Suppressor macrophage treated with lipopolysaccharide for 4 hours (primary cell): ENCODE data around the gene ACSF2.

Source experiments
- DNase-seq: peaks from one replicate; pipeline ENCODE4 v3.0.0-alpha.2; 2020

ACSF2 gene

DNA sequence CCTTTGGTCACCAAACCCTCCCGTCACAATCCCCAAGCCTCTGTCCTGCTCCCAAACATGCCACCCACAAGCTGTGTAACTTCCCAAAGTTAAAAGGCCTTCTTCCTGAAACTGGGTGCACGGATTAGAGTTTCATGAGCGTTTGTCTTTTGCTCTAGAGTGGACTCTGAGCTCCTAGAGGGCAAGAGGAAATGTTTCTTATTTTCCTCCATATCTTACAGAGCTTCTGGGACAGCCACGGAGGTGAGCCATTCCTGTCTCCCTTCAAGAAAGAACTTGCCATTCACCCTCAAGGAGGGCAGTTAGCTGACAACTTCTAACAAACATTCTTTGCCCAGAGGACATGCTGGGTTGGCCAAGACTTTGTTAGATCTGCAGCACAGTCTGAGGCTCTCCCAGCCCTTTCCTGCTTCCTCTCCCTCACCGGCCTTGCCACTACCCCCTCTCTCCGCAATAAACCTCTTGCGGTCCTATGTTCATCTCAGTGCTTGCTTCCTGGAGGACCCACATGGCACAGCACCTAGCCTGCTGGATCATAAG is 79.6 kb downstream of the ACSF2 start:
- DNase-seq = peak; percentile 19

DNA sequence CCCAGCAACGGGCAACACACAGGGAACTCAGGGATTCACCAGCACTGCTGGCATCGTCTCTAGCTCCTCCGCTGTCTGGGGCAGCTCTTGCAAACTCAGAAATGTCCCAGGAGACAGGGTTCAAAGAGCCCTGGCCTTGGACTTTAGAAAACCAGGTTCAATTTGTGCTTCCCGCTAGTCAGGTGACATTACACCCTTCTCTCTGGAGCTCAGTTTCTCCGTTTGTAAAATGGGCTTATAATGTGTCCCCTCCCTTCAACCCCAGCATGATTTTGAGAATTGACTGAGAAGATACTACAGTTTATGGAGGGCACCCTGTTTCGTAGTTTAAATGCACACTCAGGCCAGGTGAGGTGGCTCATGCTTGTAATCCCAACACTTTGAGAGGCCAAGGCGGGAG is 80.3 kb downstream of the ACSF2 start:
- no peak for DNase-seq

DNA sequence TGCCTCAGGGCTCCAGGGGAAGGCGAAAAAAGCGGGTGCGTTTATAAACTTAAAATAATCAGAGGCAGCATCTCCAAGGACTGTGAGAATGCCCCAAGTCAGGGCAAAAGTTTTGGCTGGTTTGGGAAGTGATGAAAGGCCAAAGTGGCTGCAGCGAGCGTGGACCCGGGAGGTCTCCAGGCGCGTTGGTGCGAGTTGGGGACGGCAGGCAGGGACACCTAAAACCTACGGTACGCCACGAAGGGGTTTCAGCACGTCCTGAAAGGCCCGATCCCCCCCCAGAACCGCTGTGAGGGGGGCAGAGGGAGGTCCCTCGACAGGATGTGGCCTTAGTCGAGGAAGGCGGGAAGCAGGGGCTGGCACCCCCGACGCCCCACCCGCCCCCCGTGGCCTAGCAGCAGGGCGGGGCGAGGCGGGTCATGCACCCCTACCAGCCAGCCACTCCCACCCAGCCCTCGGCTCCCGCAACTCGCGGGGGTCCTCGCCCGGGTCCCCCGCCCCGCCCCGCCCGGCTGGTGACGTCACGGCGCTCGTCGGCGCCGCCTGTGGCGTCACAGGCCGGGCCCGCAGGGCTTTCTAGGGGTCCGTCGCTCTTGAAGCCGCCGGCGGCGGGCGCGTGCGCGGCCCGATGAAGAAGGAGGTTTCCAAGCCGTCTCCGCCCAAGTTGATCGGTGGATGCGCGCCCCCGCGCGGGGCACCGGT is 82.0 kb downstream of the ACSF2 start, which contains the start of gene MYCBPAP:
MYCBPAP (plus strand) TSS at position 569 of the 702 bp plus-strand sequence. CDS start 236 bp downstream, outside the sequence.
- DNase-seq = peak; percentile 72

DNA sequence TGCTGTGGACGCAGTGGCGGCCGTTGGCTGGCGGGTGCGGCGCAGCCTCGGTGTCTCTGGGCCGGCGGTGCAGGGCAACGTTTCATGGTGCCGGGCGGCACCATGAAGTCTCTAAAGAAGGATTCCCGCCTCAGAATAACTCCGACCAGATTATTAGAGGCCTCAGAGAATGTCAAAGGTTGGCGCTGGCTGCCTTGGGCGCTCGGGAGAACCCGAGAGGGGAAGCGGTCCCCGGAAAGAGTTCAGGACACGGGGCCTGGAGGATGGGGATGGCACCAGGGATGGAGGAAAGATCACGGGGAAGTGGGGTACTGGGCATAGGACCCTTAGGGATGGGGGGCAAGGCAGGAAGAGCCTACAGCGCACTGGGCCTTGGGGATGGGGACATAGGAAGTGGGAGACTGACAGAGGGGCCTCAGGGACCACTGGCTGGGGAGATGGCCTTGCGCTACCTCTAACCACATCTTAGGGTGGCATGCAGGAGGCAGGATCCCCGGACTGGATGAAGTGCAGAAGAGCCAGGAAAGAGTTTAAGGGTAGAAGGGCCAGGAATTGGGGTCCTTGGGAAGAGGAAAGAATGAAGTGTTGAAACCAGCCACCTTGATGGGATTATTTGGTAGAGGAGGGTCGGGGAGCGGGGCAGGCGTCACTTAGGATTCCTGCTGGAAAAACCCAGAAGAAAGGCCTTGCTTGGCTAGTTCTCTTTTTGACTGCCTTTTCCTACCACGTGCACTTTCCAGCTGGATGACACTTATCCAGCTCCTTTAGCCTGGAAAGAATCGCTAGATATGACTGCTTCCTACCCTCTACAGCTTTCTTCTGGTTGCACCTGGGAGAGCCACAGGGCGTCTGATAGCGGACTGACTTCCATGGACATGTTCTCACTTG is 82.8 kb downstream of the ACSF2 start:
- DNase-seq = no peak

DNA sequence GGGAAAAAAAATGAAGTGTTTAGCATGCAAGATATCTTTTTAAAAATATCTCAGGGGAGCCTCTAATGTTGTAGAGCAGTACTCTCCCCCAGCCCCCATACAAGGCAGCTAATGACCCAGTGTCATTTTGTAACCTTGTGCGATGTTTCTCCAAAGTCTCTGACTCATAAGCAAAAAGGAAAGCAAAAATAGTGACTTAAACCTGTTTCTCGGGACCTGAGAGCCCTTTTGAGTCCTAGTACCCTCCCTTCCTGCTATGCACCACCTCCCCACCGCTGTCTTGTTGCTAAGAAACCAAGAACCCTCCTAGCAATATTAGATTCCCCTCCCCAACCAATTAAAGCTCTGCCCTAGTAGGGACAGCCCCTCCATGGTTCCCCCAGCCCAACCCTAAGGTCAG is 85.0 kb downstream of the ACSF2 start:
- peak; percentile 56 for DNase-seq

DNA sequence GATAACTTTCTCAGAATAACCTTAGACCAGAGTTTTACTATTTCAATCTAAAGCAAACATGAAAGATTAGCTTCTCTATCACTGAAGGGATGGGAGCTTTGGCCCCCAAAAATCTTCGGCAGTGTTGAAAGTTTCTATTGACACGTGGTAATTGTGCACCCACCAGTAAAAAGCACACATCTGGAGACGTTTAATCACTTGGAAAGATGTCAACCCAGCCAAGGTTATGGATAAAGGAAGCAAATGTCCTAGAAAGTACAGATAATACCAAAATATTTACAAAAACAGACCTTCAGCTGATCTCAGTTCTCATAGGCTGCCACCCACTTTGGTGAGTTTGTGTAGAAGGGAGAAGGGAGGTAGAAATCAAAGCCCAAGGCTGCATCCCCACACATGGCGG is 87.5 kb downstream of the ACSF2 start:
- no peak for DNase-seq

DNA sequence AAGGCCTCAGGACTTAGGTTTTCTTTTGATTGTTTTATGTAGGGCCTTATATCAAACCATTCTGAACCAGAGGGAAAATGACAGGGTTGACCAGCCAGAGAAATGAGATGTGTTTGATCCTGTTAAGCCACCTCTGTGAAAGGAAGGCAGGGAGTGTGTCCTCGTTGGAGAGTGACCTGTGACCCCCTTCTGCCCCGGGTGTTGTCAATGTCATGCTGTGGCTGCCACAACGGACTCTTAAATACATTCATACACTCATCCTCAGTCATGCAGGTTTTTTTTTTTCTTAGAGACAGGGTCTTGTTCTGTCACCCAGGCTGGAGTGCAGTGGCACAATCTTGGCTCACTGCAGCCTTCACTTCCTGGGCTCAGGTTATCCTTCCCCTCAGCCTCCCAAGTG is 88.4 kb downstream of the ACSF2 start:
- no peak for DNase-seq

DNA sequence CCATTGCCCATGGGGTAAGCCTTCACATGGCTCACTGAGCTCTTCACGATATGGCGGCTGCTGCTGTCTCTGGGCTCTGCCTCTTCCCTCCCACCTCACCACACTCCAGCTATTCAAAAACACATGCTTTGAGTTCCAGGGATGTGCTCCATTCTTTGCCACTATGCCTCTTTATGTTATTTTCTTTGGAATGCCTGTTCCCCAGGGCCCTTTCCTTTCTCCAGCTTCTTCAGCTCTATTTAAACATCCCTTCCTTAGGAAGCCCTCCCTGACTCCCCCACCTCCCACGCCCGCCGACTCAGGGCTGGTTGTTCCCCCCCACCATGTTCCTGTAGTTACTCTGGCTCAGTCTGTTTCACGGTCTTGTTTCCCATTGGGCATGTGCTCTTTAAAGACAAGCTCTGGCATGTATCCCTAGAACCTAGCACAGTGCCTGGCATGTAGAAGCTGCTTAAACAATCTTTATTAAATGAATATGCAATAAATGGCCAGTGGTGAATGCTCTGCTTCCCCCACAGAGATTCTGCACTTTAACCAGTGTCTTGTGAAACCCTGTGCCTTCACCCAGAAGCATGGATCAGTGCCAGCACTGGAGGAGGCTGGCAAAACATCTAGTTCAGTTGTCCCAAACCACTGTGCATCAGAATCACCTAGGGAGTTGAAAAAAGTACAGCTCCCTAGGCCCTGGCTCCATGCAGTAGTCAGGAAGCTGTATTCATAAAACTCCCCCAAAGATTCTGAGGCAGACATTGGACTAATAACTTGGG is 89.1 kb downstream of the ACSF2 start:
- DNase-seq = no peak

DNA sequence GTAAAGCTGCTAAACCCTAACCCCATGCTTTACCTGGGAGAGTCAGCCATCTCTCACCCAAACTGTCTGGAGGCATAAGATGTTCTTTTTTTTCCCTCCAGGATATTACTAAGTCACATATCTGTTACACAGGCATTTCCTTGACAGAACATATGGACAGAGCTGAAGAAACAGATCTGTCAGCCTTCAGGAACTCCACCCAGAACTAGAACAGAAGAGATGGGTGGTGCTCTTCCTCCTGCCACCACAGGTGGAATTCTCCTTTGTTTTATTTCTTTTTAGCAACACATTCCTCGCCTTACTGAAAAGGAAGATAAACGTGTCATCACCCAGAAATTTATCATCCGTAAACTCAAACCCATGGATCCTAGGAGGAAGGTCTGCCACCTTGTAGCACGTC is 91.0 kb downstream of the ACSF2 start:
- no peak for DNase-seq

DNA sequence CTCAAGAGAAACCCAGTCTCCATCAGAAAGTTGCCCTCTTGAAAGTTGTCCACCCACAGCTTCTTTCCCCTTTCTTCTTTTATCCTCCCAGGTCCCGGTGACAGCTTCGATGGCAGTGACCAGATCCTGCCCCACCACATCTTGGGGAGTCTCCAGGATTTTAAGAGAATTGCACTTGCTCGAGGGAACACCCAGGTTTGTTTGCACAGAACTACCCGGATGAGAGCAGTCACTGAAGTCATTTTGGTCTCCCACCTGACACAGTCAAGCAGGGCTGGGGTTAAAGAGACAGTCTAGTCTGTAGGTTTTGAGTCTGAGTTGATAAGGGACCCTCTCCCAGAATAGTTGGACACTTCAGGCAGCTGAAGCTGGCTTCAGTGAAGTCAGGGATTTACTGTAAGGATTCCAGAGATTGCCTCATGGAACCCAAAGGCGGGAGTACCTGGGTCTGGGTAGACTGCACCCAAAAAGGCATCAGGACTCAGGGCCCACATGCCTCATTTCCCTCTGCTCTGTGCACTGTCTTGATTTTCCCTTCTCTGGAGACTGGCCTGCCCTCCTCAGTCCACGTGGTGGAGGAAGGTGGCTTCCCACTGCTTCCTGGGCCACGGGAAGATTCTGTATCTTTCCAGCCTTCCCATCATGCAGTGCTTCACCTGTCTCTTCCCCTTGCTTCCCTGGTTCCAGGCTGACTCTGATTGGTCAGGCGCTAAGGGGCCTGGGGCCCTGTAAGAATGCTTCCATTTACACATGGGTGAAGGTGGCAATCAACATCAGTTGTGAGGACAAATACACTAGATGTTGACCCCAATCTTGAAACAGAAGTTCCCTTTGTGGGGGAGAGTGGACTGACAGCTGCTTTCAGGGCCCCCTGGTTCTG is 91.7 kb downstream of the ACSF2 start:
- no peak for DNase-seq

DNA sequence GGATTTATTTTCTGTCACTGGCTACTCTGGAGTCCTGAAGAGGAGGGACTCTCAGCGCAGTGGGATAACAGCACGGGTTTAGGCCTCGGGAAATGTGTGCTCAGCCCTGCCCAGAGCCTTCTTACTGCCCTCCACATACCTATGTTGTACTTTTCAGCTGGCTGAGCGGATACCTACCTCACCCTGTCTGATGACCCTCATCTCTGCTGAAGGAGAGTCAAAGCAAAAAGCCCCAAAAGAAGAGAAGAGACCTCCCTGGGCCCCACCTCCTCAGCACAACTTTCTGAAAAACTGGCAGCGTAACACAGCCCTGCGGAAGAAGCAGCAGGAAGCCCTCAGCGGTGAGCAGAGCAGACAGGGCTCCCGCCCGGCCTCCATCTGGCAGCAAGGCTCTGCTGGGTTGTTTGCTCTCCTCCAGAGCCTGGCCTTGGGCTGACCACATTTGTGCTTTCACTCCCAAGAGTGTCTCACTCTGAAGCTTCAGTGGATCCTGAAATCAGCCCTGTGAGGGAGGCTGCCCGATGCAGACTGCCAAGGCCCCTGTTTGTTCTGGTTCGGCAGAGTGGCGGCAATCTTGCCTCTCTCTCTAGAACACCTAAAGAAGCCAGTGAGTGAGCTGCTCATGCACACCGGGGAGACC is 92.5 kb downstream of the ACSF2 start:
- no peak for DNase-seq

DNA sequence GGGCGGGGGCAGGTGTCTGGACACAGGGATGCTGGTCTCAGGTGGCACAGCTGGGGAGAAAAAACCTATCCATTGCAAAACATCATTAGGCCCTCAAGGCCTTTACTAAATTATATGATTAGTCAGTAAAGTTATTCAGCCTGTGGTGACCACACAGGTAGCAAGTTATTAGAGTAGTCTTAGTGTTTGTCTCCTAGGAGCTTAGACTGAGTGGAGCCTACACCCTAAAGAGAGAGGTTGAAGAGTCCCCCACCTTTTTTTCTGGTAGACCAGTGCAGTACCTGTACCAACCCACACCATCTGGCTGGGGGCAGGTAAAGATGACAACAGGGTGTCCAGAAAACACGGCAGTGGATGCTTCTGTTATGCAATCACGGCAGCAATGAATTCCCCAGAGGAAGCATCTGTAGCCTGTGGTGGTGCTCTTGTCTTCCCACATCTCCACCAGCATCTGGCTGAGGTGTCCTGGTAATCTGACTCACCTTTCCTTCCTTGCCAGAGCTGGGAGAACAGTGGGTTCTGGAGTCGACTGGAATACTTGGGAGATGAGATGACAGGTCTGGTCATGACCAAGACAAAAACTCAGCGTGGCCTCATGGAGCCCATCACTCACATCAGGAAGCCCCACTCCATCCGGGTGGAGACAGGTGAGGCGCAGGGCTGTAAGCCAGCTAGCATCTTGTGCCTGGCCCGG is 93.3 kb downstream of the ACSF2 start:
- DNase-seq = no peak

DNA sequence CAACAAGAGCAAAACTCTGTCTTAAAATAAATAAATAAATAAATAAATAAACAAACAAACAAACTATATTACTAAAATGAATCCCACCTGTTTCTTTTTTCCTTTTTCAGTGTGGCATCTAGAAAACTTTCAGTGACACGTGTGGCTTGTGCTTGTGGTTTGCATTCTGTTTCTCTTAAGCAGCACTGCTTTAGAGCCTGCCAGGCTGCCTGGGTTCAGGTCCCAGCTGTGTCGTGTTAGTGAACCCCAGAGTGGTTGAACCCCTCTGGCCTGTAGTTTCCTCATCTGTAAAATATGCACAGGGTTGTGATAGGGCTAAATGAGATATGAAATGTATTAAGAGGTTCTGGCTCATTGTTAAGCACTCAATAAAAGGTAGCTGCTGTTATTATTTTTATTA is 94.5 kb downstream of the ACSF2 start:
- no peak for DNase-seq

DNA sequence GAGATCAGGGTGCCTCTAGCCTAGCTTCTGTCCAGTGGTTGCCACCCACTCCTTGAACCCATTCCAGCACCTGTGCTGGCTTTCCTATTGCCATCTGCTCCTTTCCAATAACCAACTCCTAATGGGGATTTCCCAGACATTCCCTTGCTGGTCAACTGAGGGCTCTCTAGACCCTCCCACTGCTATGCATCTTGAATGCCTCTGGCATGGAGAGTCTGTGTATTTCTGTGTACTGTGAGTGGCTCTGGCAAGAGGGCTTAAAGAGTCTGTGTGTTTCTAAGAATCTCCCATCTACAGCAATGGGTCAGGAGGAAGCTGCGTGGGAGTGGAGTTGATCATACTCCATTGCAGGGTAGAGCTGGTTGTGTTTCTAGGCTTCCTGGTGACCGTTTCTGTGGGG is 95.5 kb downstream of the ACSF2 start:
- no peak for DNase-seq

DNA sequence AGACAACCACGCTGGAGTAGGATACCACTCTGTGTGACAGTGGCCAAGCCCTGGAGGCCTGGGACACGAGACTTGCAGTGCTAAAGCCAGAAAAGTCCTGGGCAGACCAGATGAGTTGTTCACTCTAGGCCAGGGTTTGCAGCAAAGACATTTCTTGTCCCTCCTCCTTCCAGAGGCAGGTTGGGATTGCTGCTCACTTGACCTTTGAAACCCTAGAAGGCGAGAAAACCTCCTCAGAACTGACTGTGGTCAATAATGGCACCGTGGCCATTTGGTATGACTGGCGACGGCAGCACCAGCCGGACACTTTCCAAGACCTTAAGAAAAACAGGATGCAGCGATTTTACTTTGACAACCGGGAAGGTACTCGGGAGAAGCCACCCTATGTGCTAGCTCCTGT is 96.7 kb downstream of the ACSF2 start:
- no peak for DNase-seq

DNA sequence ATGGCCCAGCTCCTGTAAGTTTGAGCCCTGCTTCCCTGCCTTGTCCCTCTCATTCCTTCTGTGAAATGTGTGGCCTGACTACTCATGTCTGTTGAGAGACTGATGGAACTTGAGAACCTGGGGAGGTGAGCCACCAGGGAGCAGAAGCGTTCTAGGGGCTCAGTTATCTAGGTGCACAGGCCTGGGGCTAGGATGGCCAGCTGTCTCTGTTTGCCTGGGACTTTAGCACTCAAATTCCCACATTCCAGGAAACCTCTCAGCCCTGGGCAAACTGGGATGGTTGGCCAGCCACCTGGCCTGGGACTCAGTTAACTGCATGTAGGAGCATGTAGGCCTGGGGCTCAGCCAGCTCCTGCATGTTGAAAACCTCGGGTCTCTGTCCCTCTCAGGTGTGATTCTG is 97.2 kb downstream of the ACSF2 start:
- no peak for DNase-seq
